RWPE1 (cell line): Measurements from ENCODE around the gene RUNX2.

ENCODE experiments used
- CTCF ChIA-PET: fragments of 350-600 bp; sonication (Branson Sonifier 250); formaldehyde crosslinking; extraction: SDS; loops from one replicate; lab custom pipeline; 2021; lab: Yijun Ruan, JAX
- POLR2A ChIA-PET: fragments of 400-600 bp; formaldehyde crosslinking; extraction: SDS; loops from one replicate; lab custom pipeline; 2020; ENCODE audit warnings: antibody characterized with exemption; ENCODE audit not compliant: low non-redundant PET; lab: Yijun Ruan, JAX
- DNase-seq: peaks from one replicate; pipeline ENCODE4 v3.0.0; 2012; ENCODE audit warnings: low spot score
- H3K27ac ChIP-seq: fragments of 450-650 bp; 2 replicates; pipeline ENCODE4 v1.5.1; 2017
- CTCF ChIP-seq: fragments of 450-650 bp; conservative IDR thresholded peaks from 2 replicates; pipeline ENCODE4 v1.5.1; 2017; ENCODE audit warnings: low read depth, mild to moderate bottlenecking

Gene RUNX2

GRCh38 chr6:45677381-45678284, 349.5 kb downstream of the RUNX2 start:
- ChIA-PET POLR2A (no interaction called here), CTCF (interaction anchor here (1.1 kb wide), 1 partner anchor 37 kb away, joined by 3 read pairs; no protein-coding TSS in a partner anchor)
- no peak for DNase-seq
- no peak for TF ChIP-seq CTCF
- H3K27ac ChIP-seq = peak overlapping the region; percentile 4; the same call in 1 of the 2 replicates

- CTCF ChIA-PET = interaction anchor here (1.1 kb wide), 1 partner anchor 36 kb away, joined by 3 read pairs; no protein-coding TSS in a partner anchor
- no peak overlapping the region for H3K27ac ChIP-seq
- no peak for TF ChIP-seq CTCF
- DNase-seq = no peak
- POLR2A ChIA-PET = no interaction called here
These were observed 350.1 kb downstream of the RUNX2 start for GRCh38 chr6:45678285-45678607.

GRCh38 chr6:45679163-45679562, 351.0 kb downstream of the RUNX2 start:
- POLR2A ChIA-PET = no interaction called here
- CTCF ChIA-PET = no interaction called here
- no peak overlapping the region for H3K27ac ChIP-seq
- TF ChIP-seq CTCF = no peak
- DNase-seq = no peak

- ChIA-PET CTCF (no interaction called here), POLR2A (no interaction called here)
- no peak for DNase-seq
- TF ChIP-seq CTCF = no peak
- no peak overlapping the region for H3K27ac ChIP-seq
These were observed 351.5 kb downstream of the RUNX2 start for GRCh38 chr6:45679631-45680030.

GRCh38 chr6:45681860-45682511, 353.9 kb downstream of the RUNX2 start:
- no peak overlapping the region for H3K27ac ChIP-seq
- no peak for DNase-seq
- TF ChIP-seq CTCF = no peak
- CTCF ChIA-PET = no interaction called here
- POLR2A ChIA-PET = no interaction called here

GRCh38 chr6:45684476-45684875, 356.3 kb downstream of the RUNX2 start:
- TF ChIP-seq CTCF = no peak
- CTCF ChIA-PET = interaction anchor here (0.9 kb wide), 1 partner anchor 30 kb away, joined by 3 read pairs; no protein-coding TSS in a partner anchor
- no peak for DNase-seq
- no peak overlapping the region for H3K27ac ChIP-seq
- POLR2A ChIA-PET = no interaction called here
